ENCODE measurements around the gene OR52B4.
"Not testable (repeated sequence)": the region's sequence is repeated elsewhere in the genome, so short reads cannot be mapped to it uniquely, and the experiment has no call there.

Gene OR52B4

GRCh38 chr11:4368286-4368685 lies at the start of gene OR52B4:
Gene OR52B4, minus strand, starts transcription at chr11:4368386. Its CDS starts 91 bp downstream, at chr11:4368295.
- no peak for DNase-seq (ENCODE audit: low spot score)

DNA sequence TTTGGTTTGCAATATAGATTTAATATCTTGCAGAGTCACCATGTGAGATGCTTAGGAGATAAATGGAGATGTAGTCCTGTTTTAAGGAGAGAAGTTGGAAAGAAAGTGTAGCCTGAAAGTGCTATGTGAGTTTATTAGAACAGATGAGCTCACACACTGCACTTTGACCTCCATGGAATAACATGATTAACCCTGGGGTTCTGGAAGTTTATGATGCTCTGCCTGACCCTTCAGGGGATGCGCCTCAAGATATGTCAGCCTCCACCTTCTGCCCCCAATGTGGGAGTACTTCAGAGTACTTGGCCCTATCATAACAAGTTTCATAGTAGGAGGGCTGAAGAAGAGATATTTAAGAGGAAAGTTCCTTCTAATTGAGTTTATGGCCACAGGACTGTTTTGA lies 48.6 kb upstream of the OR52B4 start:
- no peak for DNase-seq (ENCODE audit: low spot score)

GRCh38 chr11:4416306-4416705 lies 48.1 kb upstream of the OR52B4 start:
- no peak for DNase-seq (ENCODE audit: low spot score)

GRCh38 chr11:4406206-4406605 lies 38.0 kb upstream of the OR52B4 start:
- not testable (repeated sequence) for DNase-seq (ENCODE audit: low spot score)

DNA sequence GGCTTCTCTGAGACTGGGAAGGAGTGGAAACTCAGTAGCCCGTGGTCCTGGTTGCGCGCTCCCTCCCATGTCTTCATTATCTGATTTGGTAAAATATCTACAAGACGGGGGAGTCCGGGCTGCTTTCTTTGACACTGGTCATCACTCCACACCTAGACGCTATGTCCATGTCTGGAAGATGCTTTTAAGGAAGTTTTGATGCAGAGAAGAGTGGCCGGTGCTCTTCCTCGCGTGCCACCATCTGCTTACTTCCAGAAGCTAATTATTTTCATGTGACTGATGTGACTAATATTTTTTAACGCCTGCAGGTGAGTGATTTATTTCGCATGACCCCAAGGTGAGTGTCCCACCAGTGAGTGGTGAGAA lies 25.7 kb upstream of the OR52B4 start:
- DNase-seq (ENCODE audit: low spot score): no peak

DNA sequence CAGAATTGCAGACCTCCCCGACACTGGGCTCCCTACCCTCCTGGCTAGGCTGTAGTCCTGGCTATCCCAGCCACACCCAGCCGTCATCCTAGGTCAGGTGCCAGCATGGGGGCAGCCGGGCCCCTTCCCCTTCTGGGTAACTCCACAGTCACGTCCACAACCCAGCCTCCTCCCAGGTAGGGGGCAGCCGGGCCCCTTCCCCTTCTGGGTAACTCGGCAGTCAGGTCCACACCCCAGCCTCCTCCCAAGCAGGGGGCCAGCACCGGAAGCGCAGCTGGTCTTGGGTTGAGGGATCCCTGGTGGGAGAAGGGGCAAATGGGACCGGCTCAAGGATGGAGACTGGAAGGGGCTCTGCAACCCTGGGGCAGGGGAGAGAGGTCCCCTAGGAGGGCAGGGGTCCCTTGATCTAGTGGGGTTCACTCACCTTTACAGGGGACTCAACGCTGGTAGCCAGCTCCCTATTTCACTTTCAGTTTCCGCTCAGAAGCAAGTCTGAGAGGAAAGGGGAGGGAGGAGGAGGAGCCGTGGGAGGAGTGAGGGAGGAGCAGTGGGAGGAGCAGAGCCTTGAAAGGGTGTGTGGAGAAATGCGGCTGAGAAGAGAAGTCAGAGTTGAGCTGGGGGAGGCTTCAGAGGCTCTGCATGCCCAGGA lies 25.1 kb upstream of the OR52B4 start, which contains the start of gene TRIM21:
Gene TRIM21, minus strand, starts transcription at position 494 of the 649 bp plus-strand sequence. CDS start 3,293 bp downstream, outside the sequence.
- peak; percentile 74 for DNase-seq (ENCODE audit: low spot score)

DNA sequence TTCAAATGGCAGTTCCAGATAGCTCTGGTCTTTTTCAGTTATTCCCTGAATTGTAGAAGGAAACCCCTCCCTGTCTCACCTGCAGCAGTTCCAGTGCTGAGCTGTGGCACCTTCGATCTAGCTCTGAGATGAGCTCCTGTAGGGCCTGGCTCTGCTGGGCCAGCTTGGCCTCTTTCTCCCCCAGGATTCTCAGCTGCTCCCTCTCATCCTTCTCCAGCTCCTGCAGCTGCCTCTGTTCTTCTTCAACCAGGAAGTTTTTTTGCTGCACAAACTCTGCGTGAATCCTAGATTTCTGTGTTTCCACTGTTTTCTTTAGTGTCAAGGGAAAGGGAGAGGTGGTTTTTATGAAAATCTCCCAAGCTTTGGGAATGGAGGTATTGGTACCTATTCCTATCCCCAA lies 20.0 kb upstream of the OR52B4 start:
- DNase-seq (ENCODE audit: low spot score): no peak

GRCh38 chr11:4385978-4386740 lies 18.0 kb upstream of the OR52B4 start:
- no peak for DNase-seq (ENCODE audit: low spot score)

GRCh38 chr11:4381901-4382300 lies 13.7 kb upstream of the OR52B4 start:
- DNase-seq (ENCODE audit: low spot score): no peak

GRCh38 chr11:4375431-4376140 lies 7.4 kb upstream of the OR52B4 start:
- no peak for DNase-seq (ENCODE audit: low spot score)

DNA sequence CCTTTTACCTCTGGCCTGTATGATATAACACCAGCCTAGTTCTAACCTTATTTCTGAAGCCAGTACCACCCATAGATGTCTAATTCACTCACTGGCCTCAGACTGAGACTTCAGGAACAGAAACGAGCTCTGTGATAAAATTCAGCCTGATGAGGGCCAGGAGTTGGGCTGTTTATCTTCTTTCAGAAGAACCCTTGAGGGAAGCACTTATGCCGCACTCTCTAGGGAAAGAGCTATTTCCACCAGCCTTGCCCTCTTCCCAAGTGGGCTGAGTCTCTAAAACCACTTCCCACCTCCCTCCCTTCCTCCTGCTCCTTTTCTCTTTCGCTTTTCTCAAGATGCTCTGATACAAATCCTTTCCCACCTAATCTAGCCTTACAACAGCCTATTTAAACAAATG lies 2.0 kb upstream of the OR52B4 start:
- no peak for DNase-seq (ENCODE audit: low spot score)

GRCh38 chr11:4348142-4348541 lies 20.0 kb downstream of the OR52B4 start:
- DNase-seq (ENCODE audit: low spot score): not testable (repeated sequence)

- not testable (repeated sequence) for DNase-seq (ENCODE audit: low spot score)
These were observed 22.8 kb downstream of the OR52B4 start for GRCh38 chr11:4345366-4345765.

- not testable (repeated sequence) for DNase-seq (ENCODE audit: low spot score)
These were observed 33.8 kb downstream of the OR52B4 start for GRCh38 chr11:4334356-4334755.
